Sigmoid colon (tissue), 4 donors: Measurements from ENCODE around the gene PANX1.

ENCODE experiments used
- CTCF ChIP-seq, 4 experiments: fragments of 450-650 bp in 3 of 4; fragments of 200-600 bp in 1 of 4; IDR thresholded peaks; one replicate each; pipeline ENCODE4 v1.5.1; 2016 to 2019; ENCODE audit warnings: antibody characterized with exemption in 4 of 4, mild to moderate bottlenecking in 3 of 4, moderate library complexity in 2 of 4
- EP300 ChIP-seq, 4 donors: sonication (generic); formaldehyde crosslinking; IDR thresholded peaks; one replicate each; pipeline ENCODE4 v1.6.1; 2017; ENCODE audit warnings: antibody characterized with exemption in 4 of 4
- POLR2A ChIP-seq, 2 donors: fragments of 450-650 bp; IDR thresholded peaks; one replicate each; pipeline ENCODE4 v1.6.1; 2016; ENCODE audit warnings: antibody characterized with exemption in 2 of 2, mild to moderate bottlenecking in 2 of 2, moderate library complexity in 2 of 2

DNA sequence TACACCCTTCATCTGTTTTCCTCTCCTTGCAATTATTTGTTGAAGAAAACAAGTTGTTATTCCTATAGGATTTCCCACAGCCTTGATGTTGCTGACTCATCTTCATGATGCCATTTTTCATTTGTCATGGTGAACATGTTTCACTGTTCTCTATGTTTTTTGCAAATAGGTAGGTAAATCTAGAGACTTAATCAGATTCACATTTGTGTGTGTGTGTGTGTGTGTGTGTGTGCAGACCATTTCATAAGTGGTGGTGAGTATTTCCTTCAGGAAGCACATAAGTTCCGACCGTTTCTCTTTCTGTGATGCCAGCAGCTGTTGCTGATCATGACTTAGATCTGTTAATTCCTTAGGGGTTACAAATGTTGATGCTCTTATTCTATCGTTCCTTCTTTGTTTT lies 95.4 kb downstream of the PANX1 start:
- TF ChIP-seq POLR2A (IDR thresholded peaks at IDR 0.05) (no peak), CTCF (IDR thresholded peaks at IDR 0.05) (no peak), EP300 (IDR thresholded peaks at IDR 0.05) (no peak)
